Measurements from ENCODE around the gene DDX3X. TPM values are rescaled to one million over a fixed set of nuclear protein-coding genes. Genes with fewer than 3 reads are reported as not detected.
"Not testable (repeated sequence)": the region's sequence is repeated elsewhere in the genome, so short reads cannot be mapped to it uniquely, and the experiment has no call there.

DDX3X gene
- total RNA-seq, 1 experiment from 2014 or later: 266 TPM

DNA sequence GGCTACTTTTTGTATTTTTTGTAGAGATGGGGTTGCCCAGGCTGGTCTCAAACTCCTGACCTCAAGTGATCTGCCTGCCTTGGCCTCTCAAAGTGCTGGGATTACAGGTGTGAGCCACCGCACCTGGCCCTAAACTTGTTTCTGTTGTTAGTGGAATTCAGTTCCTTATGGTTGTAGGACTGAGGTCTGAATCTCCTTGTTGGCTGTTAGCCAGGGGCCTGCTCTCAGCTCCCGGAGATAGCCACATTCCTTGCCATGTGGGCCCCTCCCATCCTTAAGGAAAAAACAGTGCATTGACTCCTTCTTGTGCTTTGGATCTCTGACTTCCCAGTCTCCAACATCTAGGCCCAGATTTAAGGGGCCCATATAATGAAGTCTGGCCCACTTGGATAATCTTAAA lies 63.8 kb downstream of the DDX3X start:
- TF ChIP-seq, protein P1, sequence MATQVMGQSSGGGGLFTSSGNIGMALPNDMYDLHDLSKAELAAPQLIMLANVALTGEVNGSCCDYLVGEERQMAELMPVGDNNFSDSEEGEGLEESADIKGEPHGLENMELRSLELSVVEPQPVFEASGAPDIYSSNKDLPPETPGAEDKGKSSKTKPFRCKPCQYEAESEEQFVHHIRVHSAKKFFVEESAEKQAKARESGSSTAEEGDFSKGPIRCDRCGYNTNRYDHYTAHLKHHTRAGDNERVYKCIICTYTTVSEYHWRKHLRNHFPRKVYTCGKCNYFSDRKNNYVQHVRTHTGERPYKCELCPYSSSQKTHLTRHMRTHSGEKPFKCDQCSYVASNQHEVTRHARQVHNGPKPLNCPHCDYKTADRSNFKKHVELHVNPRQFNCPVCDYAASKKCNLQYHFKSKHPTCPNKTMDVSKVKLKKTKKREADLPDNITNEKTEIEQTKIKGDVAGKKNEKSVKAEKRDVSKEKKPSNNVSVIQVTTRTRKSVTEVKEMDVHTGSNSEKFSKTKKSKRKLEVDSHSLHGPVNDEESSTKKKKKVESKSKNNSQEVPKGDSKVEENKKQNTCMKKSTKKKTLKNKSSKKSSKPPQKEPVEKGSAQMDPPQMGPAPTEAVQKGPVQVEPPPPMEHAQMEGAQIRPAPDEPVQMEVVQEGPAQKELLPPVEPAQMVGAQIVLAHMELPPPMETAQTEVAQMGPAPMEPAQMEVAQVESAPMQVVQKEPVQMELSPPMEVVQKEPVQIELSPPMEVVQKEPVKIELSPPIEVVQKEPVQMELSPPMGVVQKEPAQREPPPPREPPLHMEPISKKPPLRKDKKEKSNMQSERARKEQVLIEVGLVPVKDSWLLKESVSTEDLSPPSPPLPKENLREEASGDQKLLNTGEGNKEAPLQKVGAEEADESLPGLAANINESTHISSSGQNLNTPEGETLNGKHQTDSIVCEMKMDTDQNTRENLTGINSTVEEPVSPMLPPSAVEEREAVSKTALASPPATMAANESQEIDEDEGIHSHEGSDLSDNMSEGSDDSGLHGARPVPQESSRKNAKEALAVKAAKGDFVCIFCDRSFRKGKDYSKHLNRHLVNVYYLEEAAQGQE (IDR thresholded peaks at IDR 0.05; ENCODE audit: insufficient read depth in 1 of 2, low read depth in 2 of 2, low read length in 1 of 2): no peak
- TF ChIP-seq, protein P2, sequence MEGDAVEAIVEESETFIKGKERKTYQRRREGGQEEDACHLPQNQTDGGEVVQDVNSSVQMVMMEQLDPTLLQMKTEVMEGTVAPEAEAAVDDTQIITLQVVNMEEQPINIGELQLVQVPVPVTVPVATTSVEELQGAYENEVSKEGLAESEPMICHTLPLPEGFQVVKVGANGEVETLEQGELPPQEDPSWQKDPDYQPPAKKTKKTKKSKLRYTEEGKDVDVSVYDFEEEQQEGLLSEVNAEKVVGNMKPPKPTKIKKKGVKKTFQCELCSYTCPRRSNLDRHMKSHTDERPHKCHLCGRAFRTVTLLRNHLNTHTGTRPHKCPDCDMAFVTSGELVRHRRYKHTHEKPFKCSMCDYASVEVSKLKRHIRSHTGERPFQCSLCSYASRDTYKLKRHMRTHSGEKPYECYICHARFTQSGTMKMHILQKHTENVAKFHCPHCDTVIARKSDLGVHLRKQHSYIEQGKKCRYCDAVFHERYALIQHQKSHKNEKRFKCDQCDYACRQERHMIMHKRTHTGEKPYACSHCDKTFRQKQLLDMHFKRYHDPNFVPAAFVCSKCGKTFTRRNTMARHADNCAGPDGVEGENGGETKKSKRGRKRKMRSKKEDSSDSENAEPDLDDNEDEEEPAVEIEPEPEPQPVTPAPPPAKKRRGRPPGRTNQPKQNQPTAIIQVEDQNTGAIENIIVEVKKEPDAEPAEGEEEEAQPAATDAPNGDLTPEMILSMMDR (IDR thresholded peaks at IDR 0.05): no peak
- no peak for ATAC-seq
- POLR2A ChIA-PET: interaction anchor here (0.7 kb wide), 1 partner anchor 13 kb away, joined by 5 read pairs; no protein-coding TSS in a partner anchor
- intact Hi-C loops (cut with micrococcal nuclease; ENCODE audit: unreplicated experiment): no loop called here
- H3K9me3 ChIP-seq (ENCODE audit: control insufficient read depth, insufficient read depth, low read depth, low read length): no peaks in the 10 kb centered on the region
- DNase-seq (ENCODE audit: low read depth, low spot score): no peak
- H3K4me3 ChIP-seq (ENCODE audit: low read depth in 2 of 2, low read length in 2 of 2): no peak overlapping the region
- in situ Hi-C loops (cut with HindIII; ENCODE audit: low pct_unique_long_range_greater_than_20kb, low sequenced_read_pairs): no loop called here
- CTCF ChIA-PET: no interaction called here
- no peak overlapping the region for H3K27ac ChIP-seq (ENCODE audit: low read length)
- no peaks in the 10 kb centered on the region for H3K4me1 ChIP-seq (ENCODE audit: control insufficient read depth, insufficient read depth, low read length)
- BruUV-seq (replicated peaks): no TSS peak
- H3K27me3 ChIP-seq (ENCODE audit: control insufficient read depth, insufficient read depth, low read length): no peaks in the 10 kb centered on the region
- no peaks in the 10 kb centered on the region for H3K36me3 ChIP-seq (ENCODE audit: control insufficient read depth, insufficient read depth, low read length)

DNA sequence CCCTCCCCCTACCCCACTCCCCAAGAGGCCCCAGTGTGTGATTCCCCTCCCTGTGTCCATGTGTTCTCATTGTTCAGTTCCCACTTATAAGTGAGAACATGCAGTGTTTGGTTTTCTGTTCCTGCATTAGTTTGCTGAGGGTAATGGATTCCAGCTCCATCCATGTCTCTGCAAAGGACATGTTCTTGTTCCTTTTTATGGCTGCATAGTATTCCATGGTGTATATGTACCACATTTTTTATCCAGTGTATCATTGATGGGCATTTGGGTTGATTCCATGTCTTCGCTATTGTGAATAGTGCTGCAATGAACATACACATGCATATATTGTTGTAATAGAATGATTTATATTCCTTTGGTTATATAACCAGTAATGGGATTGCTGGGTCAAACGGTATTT lies 68.6 kb downstream of the DDX3X start:
- H3K27ac ChIP-seq (ENCODE audit: low read length); intact Hi-C loops (cut with micrococcal nuclease; ENCODE audit: unreplicated experiment); CTCF ChIA-PET; H3K4me1 ChIP-seq (ENCODE audit: control insufficient read depth, insufficient read depth, low read length); H3K4me3 ChIP-seq (ENCODE audit: low read depth in 2 of 2, low read length in 2 of 2); in situ Hi-C loops (cut with HindIII; ENCODE audit: low pct_unique_long_range_greater_than_20kb, low sequenced_read_pairs); DNase-seq (ENCODE audit: low read depth, low spot score); ATAC-seq; BruUV-seq (replicated peaks); H3K9me3 ChIP-seq (ENCODE audit: control insufficient read depth, insufficient read depth, low read depth, low read length); H3K27me3 ChIP-seq (ENCODE audit: control insufficient read depth, insufficient read depth, low read length); H3K36me3 ChIP-seq (ENCODE audit: control insufficient read depth, insufficient read depth, low read length); POLR2A ChIA-PET: not testable (repeated sequence)

DNA sequence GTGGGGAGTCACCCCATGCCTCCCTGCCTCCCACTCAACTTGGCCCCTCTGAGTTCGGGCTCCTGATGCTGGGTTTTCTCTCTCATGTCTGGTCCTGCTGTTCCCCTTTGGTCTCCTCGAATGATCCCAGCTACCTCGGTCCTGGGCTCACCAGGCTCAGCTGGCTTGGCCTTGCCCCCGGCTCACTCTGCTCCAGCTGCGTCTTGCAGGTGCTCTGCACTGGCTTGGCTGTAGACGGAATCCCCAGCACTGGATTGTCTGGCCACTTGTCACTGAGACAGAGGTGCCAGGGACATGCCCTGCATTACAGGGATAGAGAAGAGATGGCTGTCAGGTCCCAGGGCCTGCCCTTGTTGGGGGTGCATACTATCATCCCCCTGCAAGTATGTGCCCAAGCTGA lies 71.6 kb downstream of the DDX3X start:
- ATAC-seq: no peak
- in situ Hi-C loops (cut with HindIII; ENCODE audit: low pct_unique_long_range_greater_than_20kb, low sequenced_read_pairs) (no loop called here), intact Hi-C loops (cut with micrococcal nuclease; ENCODE audit: unreplicated experiment) (no loop called here)
- Histone ChIP-seq H3K36me3 (ENCODE audit: control insufficient read depth, insufficient read depth, low read length) (no peaks in the 10 kb centered on the region), H3K27me3 (ENCODE audit: control insufficient read depth, insufficient read depth, low read length) (no peaks in the 10 kb centered on the region), H3K4me1 (ENCODE audit: control insufficient read depth, insufficient read depth, low read length) (no peaks in the 10 kb centered on the region), H3K27ac (ENCODE audit: low read length) (no peak overlapping the region), H3K4me3 (ENCODE audit: low read depth in 2 of 2, low read length in 2 of 2) (no peak overlapping the region), H3K9me3 (ENCODE audit: control insufficient read depth, insufficient read depth, low read depth, low read length) (no peaks in the 10 kb centered on the region)
- POLR2A ChIA-PET: no interaction called here
- no TSS peak for BruUV-seq (replicated peaks)
- CTCF ChIA-PET: no interaction called here
- no peak for DNase-seq (ENCODE audit: low read depth, low spot score)
- no peak for TF ChIP-seq TCF7L2 (IDR thresholded peaks at IDR 0.05; ENCODE audit: low read depth, low read length)
- TF ChIP-seq POLR2AphosphoS5 (IDR thresholded peaks at IDR 0.05; ENCODE audit: low read depth, low read length): no peak
- TF ChIP-seq, protein P1 (IDR thresholded peaks at IDR 0.05; ENCODE audit: insufficient read depth in 1 of 2, low read depth in 2 of 2, low read length in 1 of 2): no peak
- TF ChIP-seq SIN3A (IDR thresholded peaks at IDR 0.05; ENCODE audit: borderline replicate concordance, insufficient read depth, low read depth, low read length): no peak
- TF ChIP-seq, protein P2 (IDR thresholded peaks at IDR 0.05): no peak

All from Panc1 (cell line).